Measurements from ENCODE around the gene OR4C46. TPM values are rescaled to one million over a fixed set of nuclear protein-coding genes. Genes with fewer than 3 reads are reported as not detected.
"Not testable (repeated sequence)": the region's sequence is repeated elsewhere in the genome, so short reads cannot be mapped to it uniquely, and the experiment has no call there.

The OR4C46 gene
- not detected for total RNA-seq
- not detected for total RNA-seq (2013)
- total RNA-seq: 0 to 0.09 (median 0) reads per million in 29 experiments

DNA sequence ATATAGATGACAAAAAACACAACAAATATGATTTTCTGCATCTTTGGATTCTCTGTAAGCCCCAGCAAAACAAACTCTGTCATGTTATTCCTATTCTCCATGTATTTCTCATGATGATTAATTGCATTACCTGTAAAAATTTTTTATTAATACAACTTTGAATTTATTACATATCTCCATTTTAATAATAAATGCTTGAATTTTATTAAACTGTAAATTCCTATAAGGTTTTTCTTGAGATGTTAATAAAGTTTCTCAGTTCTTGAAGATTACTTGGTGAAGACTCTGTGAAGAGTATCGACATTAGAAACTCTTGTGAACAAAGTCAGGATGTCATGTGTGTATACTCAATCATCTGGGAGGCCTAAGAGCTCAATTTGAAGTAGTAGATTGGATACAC is at the start of gene OR4C46:
Gene OR4C46 (minus strand): TSS at position 101 of the 400 bp plus-strand sequence. CDS start 0 bp downstream, at position 101.
- 25% methylated on average over 1 of the region's 1 CpG for WGBS (ENCODE audit: insufficient coverage)
- no peak within 1 kb of the TSS for H3K27ac ChIP-seq (ENCODE audit: low read length)
- Mint-ChIP-seq H3K4me3 (no peak within 1 kb of the TSS), H3K36me3 (no peaks in the 10 kb centered on the region), H3K27me3 (no peaks in the 10 kb centered on the region), H3K27ac (no peak within 1 kb of the TSS), H3K4me1 (no peaks in the 10 kb centered on the region), H3K9me3 (peaks cover 18 to 30% (median 19%) of the 10 kb centered on the region in 3 donors)
- no peaks in the 10 kb centered on the region for H3K27me3 ChIP-seq (replicated peaks in 1 of 2; ENCODE audit: control insufficient read depth in 2 of 2, extremely low read depth in 1 of 2, insufficient read depth in 2 of 2, low read length in 1 of 2)
- H3K4me1 ChIP-seq (ENCODE audit: control insufficient read depth in 1 of 2, extremely low read depth in 1 of 2, insufficient read depth in 2 of 2, low read length in 2 of 2): no peaks in the 10 kb centered on the region
- no peak within 1 kb of the TSS for H3K4me3 ChIP-seq (ENCODE audit: control insufficient read depth in 1 of 2, extremely low read depth in 1 of 2, low read length in 1 of 2)
- peaks cover 3% of the 10 kb centered on the region for H3K9me3 ChIP-seq
- ATAC-seq (replicated peaks in 1 of 4) (no peak), DNase-seq (no peak)
- CTCF ChIA-PET: no interaction called here
- no peaks in the 10 kb centered on the region for H3K36me3 ChIP-seq (ENCODE audit: control insufficient read depth in 2 of 2, extremely low read depth in 1 of 2, insufficient read depth in 1 of 2, low read length in 1 of 2)
- POLR2A ChIA-PET: no interaction called here

GRCh38 chr11:54645606-54646005 is 41.8 kb upstream of the OR4C46 start:
- 61% methylated on average over 3 of the region's 8 CpGs for WGBS (ENCODE audit: insufficient coverage)
- H3K27me3 Mint-ChIP-seq; H3K4me3 ChIP-seq (ENCODE audit: control insufficient read depth in 1 of 2, extremely low read depth in 1 of 2, low read length in 1 of 2); H3K36me3 Mint-ChIP-seq; H3K4me1 Mint-ChIP-seq; H3K36me3 ChIP-seq (ENCODE audit: control insufficient read depth in 2 of 2, extremely low read depth in 1 of 2, insufficient read depth in 1 of 2, low read length in 1 of 2); H3K27ac ChIP-seq (ENCODE audit: low read length); H3K27ac Mint-ChIP-seq; CTCF ChIA-PET; DNase-seq; ATAC-seq (replicated peaks in 1 of 4); H3K9me3 ChIP-seq; POLR2A ChIA-PET; H3K4me3 Mint-ChIP-seq; H3K27me3 ChIP-seq (replicated peaks in 1 of 2; ENCODE audit: control insufficient read depth in 2 of 2, extremely low read depth in 1 of 2, insufficient read depth in 2 of 2, low read length in 1 of 2); H3K4me1 ChIP-seq (ENCODE audit: control insufficient read depth in 1 of 2, extremely low read depth in 1 of 2, insufficient read depth in 2 of 2, low read length in 2 of 2): not testable (repeated sequence)
- peaks cover 12 to 40% (median 23%) of the 10 kb centered on the region in 3 donors for H3K9me3 Mint-ChIP-seq

DNA sequence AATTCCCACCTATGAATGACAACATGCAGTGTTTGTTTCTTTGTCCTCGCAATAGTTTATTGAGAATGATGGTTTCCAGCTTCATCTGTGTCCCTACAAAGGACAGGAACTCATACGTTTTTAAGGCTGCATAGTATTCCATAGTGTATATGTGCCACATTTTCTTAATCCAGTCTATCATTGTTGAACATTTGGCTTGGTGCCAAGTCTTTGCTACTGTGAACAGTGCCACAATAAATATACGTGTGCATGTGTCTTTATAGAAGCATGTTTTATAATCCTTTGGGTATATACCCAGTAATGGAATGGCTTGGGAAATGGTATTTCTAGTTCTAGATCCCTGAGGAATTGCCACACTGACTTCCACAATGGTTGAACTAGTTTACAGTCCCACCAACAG is 42.4 kb downstream of the OR4C46 start:
- H3K9me3 ChIP-seq; H3K4me1 Mint-ChIP-seq; H3K4me1 ChIP-seq (ENCODE audit: control insufficient read depth in 1 of 2, extremely low read depth in 1 of 2, insufficient read depth in 2 of 2, low read length in 2 of 2); POLR2A ChIA-PET; DNase-seq; H3K36me3 ChIP-seq (ENCODE audit: control insufficient read depth in 2 of 2, extremely low read depth in 1 of 2, insufficient read depth in 1 of 2, low read length in 1 of 2); H3K27ac Mint-ChIP-seq; H3K36me3 Mint-ChIP-seq; H3K4me3 ChIP-seq (ENCODE audit: control insufficient read depth in 1 of 2, extremely low read depth in 1 of 2, low read length in 1 of 2); ATAC-seq (replicated peaks in 1 of 4); H3K27me3 ChIP-seq (replicated peaks in 1 of 2; ENCODE audit: control insufficient read depth in 2 of 2, extremely low read depth in 1 of 2, insufficient read depth in 2 of 2, low read length in 1 of 2); CTCF ChIA-PET; H3K27ac ChIP-seq (ENCODE audit: low read length); H3K4me3 Mint-ChIP-seq; H3K27me3 Mint-ChIP-seq: not testable (repeated sequence)
- peaks cover 20 to 57% (median 40%) of the 10 kb centered on the region in 3 donors for H3K9me3 Mint-ChIP-seq
- WGBS (ENCODE audit: insufficient coverage): 75% methylated on average over 1 of the region's 3 CpGs

DNA sequence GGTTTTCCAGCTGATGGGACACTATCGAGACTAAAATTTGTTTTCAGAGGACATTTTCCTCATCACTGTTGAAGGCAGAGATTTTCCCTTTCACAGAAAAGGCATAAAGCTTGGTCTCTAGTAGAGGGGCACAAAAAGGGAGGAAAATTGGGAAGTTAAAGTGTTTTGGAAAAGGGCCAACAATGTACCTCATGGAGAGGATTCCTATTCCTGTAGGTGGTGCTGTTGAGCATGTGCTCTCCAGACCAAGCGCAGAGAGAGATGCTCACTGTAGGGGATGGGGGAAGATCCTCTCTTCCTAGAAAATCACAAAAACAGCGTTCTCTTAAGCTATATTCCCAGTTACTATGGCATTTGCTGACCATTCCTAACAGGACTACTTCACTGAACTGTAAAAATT is 44.9 kb downstream of the OR4C46 start:
- ATAC-seq (replicated peaks in 1 of 4): no peak

GRCh38 chr11:54558407-54558806 is 45.4 kb downstream of the OR4C46 start:
- POLR2A ChIA-PET: no interaction called here
- H3K4me1 ChIP-seq (ENCODE audit: control insufficient read depth in 1 of 2, extremely low read depth in 1 of 2, insufficient read depth in 2 of 2, low read length in 2 of 2): no peaks in the 10 kb centered on the region
- no peak overlapping the region for H3K27ac ChIP-seq (ENCODE audit: low read length)
- WGBS (ENCODE audit: insufficient coverage): no CpG with 5 or more reads among the region's 3 CpGs
- H3K4me3 Mint-ChIP-seq: no peak overlapping the region
- no peaks in the 10 kb centered on the region for H3K36me3 ChIP-seq (ENCODE audit: control insufficient read depth in 2 of 2, extremely low read depth in 1 of 2, insufficient read depth in 1 of 2, low read length in 1 of 2)
- DNase-seq: no peak
- H3K9me3 ChIP-seq: no peaks in the 10 kb centered on the region
- no peak overlapping the region for H3K27ac Mint-ChIP-seq
- no peaks in the 10 kb centered on the region for H3K36me3 Mint-ChIP-seq
- CTCF ChIA-PET: no interaction called here
- no peak overlapping the region for H3K4me3 ChIP-seq (ENCODE audit: control insufficient read depth in 1 of 2, extremely low read depth in 1 of 2, low read length in 1 of 2)
- no peaks in the 10 kb centered on the region for H3K27me3 Mint-ChIP-seq
- H3K9me3 Mint-ChIP-seq: peaks cover 8 to 52% (median 26%) of the 10 kb centered on the region in 3 donors
- ATAC-seq (replicated peaks in 1 of 4): no peak
- H3K4me1 Mint-ChIP-seq: no peaks in the 10 kb centered on the region
- H3K27me3 ChIP-seq (replicated peaks in 1 of 2; ENCODE audit: control insufficient read depth in 2 of 2, extremely low read depth in 1 of 2, insufficient read depth in 2 of 2, low read length in 1 of 2): no peaks in the 10 kb centered on the region

More for the DNA sequence above, 44.9 kb downstream of the OR4C46 start:
- Histone ChIP-seq H3K36me3 (ENCODE audit: control insufficient read depth in 2 of 2, extremely low read depth in 1 of 2, insufficient read depth in 1 of 2, low read length in 1 of 2) (no peaks in the 10 kb centered on the region), H3K4me1 (ENCODE audit: control insufficient read depth in 1 of 2, extremely low read depth in 1 of 2, insufficient read depth in 2 of 2, low read length in 2 of 2) (no peaks in the 10 kb centered on the region), H3K4me3 (ENCODE audit: control insufficient read depth in 1 of 2, extremely low read depth in 1 of 2, low read length in 1 of 2) (no peak overlapping the region), H3K27ac (ENCODE audit: low read length) (no peak overlapping the region), H3K27me3 (replicated peaks in 1 of 2; ENCODE audit: control insufficient read depth in 2 of 2, extremely low read depth in 1 of 2, insufficient read depth in 2 of 2, low read length in 1 of 2) (no peaks in the 10 kb centered on the region), H3K9me3 (no peaks in the 10 kb centered on the region)
- Mint-ChIP-seq H3K9me3 (peaks cover 9 to 48% (median 25%) of the 10 kb centered on the region in 3 donors), H3K4me3 (no peak overlapping the region), H3K27me3 (no peaks in the 10 kb centered on the region), H3K4me1 (no peaks in the 10 kb centered on the region), H3K27ac (no peak overlapping the region), H3K36me3 (no peaks in the 10 kb centered on the region)
- POLR2A ChIA-PET: no interaction called here
- WGBS (ENCODE audit: insufficient coverage): no CpG with 5 or more reads among the region's 3 CpGs
- CTCF ChIA-PET: no interaction called here
- DNase-seq: no peak

Other genes with a start within 250 kb of the OR4C46 start
- not detected for gene OR4A5, start 102.8 kb upstream of the OR4C46 start, total RNA-seq